Right ventricle myocardium inferior (tissue), 1 donor: ENCODE results near the gene WNT6. TPM values are rescaled to one million over a fixed set of nuclear protein-coding genes. Genes with fewer than 3 reads are reported as not detected.

ENCODE experiments used
- ATAC-seq: fragments of 200-7000 bp; cut with Tn5 transposase; one replicate; pipeline ENCODE4 v1.9.1; 2020; ENCODE audit warnings: mild to moderate bottlenecking, moderate library complexity
- DNase-seq: peaks from one replicate; pipeline ENCODE4 v3.0.0; 2021; ENCODE audit errors: missing footprints
- intact Hi-C: fragments of 100-400 bp; cut with DNase I; formaldehyde crosslinking; loops from one replicate; pipeline ENCODE4 v1.11.0; 2022
- microRNA-seq: library from miRNA; unstranded; fragments of <30 nt; microRNA quantifications from one replicate; pipeline ENCODE4 v1.2.0, GENCODE V29; 2020
- total RNA-seq: library from RNA; stranded (reverse); fragmentation: NEBNext Ultra II Directional; extraction: Animal tissue kit (Norgen Biotek cat#: 25700); gene quantifications from one replicate; pipeline ENCODE4 v1.2.1, GENCODE V29; 2021
- donor health status: DM: no; HTN: yes; CAD: no; lungs with severe emphysema.

Gene WNT6
- total RNA-seq, 1 donor from 2014 or later: 2.1 TPM

GRCh38 chr2:218897394-218898108 is 37.9 kb downstream of the WNT6 start:
- ATAC-seq (no peak), DNase-seq (no peak)
- intact Hi-C loops: loop anchor here (2.0 to 5.0 kb wide), 2 partner anchors 21 to 45 kb away; no protein-coding TSS in a partner anchor

- intact Hi-C loops: loop anchor here (2.0 to 5.0 kb wide), 2 partner anchors 21 to 46 kb away; no protein-coding TSS in a partner anchor
- DNase-seq (peak; percentile 86), ATAC-seq (peak; percentile 72)
Observed at GRCh38 chr2:218898109-218898878, 38.7 kb downstream of the WNT6 start.

- DNase-seq: no peak
- ATAC-seq: no peak
- intact Hi-C loops: loop anchor here (2.0 to 5.0 kb wide), 2 partner anchors 22 to 47 kb away; no protein-coding TSS in a partner anchor
Observed at GRCh38 chr2:218899147-218899546, 39.5 kb downstream of the WNT6 start.

- DNase-seq (no peak), ATAC-seq (no peak)
- intact Hi-C loops: no loop called here
Observed at GRCh38 chr2:218902427-218902826, 42.8 kb downstream of the WNT6 start.

- ATAC-seq (no peak), DNase-seq (no peak)
- intact Hi-C loops: no loop called here
Observed at GRCh38 chr2:218904176-218904575, 44.6 kb downstream of the WNT6 start.

- DNase-seq (peak; percentile 92), ATAC-seq (peak; percentile 93)
- intact Hi-C loops: no loop called here
Observed at GRCh38 chr2:218908721-218909619, 49.4 kb downstream of the WNT6 start.

GRCh38 chr2:218910741-218911140 is 51.1 kb downstream of the WNT6 start:
- intact Hi-C loops: no loop called here
- DNase-seq (no peak), ATAC-seq (no peak)

- intact Hi-C loops: no loop called here
- ATAC-seq (no peak), DNase-seq (no peak)
Observed at GRCh38 chr2:218920504-218920903, 60.9 kb downstream of the WNT6 start.

Small RNA genes lying within 50 kb of the gene (microRNA-seq; reads per million reads assigned to microRNA genes)
- gene MIR9500: not detected

Other genes with a start within 250 kb of the WNT6 start
- gene ZNF142, start 200.2 kb upstream of the WNT6 start, total RNA-seq: 18.6 TPM
- 51.1 TPM for gene BCS1L, start 200.1 kb upstream of the WNT6 start, total RNA-seq
- gene RNF25, start 187.8 kb upstream of the WNT6 start, total RNA-seq: 15.3 TPM
- gene STK36, start 187.7 kb upstream of the WNT6 start, total RNA-seq: 7.5 TPM
- 8.4 TPM for gene TTLL4, start 149.0 kb upstream of the WNT6 start, total RNA-seq
- gene CYP27A1, start 77.7 kb upstream of the WNT6 start, total RNA-seq: 12.5 TPM
- gene PRKAG3, start 28.0 kb upstream of the WNT6 start, total RNA-seq: not detected
- not detected for gene WNT10A, start 21.0 kb downstream of the WNT6 start, total RNA-seq
- not detected for gene CDK5R2, start 99.9 kb downstream of the WNT6 start, total RNA-seq
- gene FEV, start 125.4 kb downstream of the WNT6 start, total RNA-seq: not detected
- gene CRYBA2, start 133.6 kb downstream of the WNT6 start, total RNA-seq: not detected
- gene CFAP65, start 181.7 kb downstream of the WNT6 start, total RNA-seq: not detected
- not detected for gene IHH, start 201.1 kb downstream of the WNT6 start, total RNA-seq